DMS153 treated with DMSO at 0.1 percent for 48 hours (cell line): ENCODE results near the gene UAP1L1.
A peak's percentile ranks its signal among the peaks of the same experiment; 100 is the strongest.

Experiments
- DNase-seq: peaks from one replicate; lab custom pipeline; 2025; ENCODE audit not compliant: unreplicated experiment; lab: John Stamatoyannopoulos, UW

UAP1L1 gene

DNA sequence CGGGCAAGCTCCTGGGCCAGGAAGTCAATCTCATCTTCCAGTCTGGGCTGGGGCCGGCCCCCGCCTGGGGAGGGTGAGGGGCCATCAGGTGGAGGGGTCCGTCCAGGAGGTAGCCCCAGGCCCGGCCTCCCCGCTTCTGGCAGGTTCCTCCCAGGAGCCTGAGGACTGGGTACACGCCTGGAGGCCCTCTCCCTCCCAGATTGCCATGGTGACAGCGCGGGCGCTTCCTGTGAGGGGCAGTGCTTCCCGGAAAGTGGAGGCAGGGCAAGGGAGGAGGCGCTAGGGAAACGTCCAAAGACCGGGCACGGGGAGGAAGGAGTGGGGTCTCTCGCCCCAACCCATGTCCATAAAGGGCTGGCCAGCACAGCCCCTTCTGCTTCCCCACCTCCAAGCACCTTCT, 36.2 kb upstream of the UAP1L1 start:
- DNase-seq: no peak

GRCh38 chr9:137042751-137043727, 34.3 kb upstream of the UAP1L1 start:
- DNase-seq: no peak

DNA sequence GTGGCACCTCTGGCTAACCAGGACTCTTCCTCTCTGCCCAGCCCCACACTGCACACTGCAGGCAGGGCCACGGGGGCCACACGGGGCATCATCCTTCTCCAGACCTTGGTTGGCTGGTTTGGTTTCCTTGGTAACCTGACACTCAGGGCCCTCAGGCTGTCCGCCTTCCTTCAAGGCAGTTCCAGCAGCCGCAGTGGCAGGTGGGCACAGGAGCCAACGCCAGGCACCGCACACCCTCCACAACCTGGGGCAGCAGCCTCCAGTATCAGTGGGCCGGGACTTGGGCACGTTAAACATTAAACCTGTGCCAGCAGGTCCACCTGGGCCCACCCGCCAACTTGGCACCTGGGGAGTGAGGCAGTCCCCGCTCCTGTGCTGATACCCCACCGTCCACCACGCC, 33.3 kb upstream of the UAP1L1 start:
- DNase-seq: no peak

DNA sequence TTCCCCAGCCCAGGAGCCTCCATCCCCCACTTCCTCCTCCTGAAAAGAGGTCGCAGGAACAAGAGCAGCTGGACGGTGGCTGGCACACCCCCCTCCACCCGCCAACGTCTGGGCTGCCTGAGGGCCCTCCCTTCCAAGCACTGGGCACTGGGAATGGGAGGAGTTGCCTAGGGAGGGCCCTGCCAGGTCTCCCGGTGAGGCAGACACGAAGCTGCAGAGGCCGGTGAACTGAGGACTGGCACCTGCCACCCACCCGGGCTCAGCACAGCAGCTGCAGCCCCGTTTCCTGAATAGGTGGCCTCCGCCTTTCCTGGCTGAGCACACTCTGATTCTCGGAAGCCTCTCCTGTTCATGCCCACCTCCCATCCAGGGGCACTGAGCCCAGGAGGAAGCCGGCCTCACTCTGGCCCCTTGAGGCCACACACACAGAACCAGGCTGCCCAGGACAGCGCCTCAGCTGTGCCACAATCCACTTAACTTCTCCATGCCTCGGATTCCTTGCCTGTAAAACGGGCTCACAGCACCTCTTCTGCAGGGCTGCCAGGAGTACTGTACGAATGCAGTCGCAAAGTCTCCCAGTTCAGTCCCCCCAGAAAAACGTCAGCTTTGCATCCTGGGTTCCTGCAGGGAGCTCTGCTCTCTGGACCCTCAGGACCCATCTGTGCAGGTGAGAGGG, 32.7 kb upstream of the UAP1L1 start:
- peak; percentile 56 for DNase-seq

GRCh38 chr9:137045294-137046087, 31.8 kb upstream of the UAP1L1 start:
- DNase-seq: no peak

DNA sequence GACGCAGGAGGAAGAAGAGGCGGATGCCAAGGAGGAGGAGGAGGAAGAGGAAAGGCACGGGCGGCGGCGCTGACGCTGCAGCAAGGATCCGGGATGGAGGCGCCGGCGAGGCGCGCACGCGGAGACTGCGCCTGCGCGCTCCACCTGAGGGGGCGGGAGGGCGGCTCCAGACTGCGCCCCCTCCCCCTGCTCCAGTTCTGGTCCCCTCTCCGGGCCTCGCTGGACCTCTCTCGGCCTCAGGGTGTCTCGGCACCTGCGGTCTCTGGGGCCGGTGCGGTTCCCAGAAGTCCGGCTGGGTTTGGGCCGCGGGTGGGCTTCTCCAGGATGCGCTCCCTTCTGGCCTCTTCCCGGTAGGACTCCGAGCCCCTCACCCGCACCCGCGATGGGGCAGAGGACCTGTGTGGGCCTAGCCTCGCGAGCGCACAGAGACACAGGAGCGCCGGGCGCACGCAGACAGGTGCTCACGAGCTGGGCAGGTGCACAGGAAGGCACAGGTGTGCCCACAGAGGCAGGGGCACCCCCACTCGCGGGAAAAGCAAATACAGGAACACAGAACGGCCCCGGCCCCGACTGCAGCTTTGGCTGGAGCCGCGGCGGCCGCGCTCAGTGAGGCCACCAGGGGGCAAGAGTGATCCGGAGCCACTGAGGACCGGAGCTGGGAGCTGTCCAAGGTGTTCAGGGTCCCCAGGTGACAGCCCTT, 31.1 kb upstream of the UAP1L1 start, which contains the start of gene NPDC1:
TSS of gene NPDC1 (minus strand) at position 90 of the 700 bp plus-strand sequence. CDS start 188 bp downstream, outside the sequence.
- DNase-seq: peak; percentile 72

- DNase-seq: no peak
Observed at GRCh38 chr9:137048655-137049543, 28.4 kb upstream of the UAP1L1 start.

GRCh38 chr9:137049544-137050449, 27.5 kb upstream of the UAP1L1 start:
- no peak for DNase-seq

- DNase-seq: no peak
Observed at GRCh38 chr9:137050570-137050969, 26.7 kb upstream of the UAP1L1 start.

DNA sequence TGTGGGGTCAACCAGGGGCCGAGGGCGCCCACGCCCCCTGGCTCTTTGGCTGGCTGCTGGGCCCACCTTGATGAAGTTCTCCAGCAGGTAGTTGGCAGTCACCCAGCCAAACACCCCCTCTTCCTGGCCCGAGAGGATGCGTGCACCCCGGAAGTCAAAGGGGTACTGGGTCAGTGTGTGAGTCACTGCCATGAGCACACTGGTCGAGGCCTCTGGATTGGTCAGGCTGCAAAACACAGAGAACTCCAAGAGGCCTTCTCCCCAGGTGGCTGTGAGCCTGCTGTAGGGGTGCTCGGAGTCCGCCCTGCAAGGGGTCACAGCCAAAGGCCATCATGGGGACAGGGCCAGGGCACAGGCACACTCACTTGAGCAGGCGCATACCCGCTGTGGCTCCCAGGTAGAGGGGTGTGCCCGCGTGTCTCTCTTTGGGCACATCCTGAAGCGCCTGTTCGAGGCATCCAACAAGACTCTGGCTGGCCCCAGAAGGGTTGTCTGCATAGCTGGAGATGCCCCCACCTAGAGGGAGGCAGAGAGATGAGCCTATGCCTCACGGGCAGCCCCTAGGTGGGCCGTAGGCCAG, 26.1 kb upstream of the UAP1L1 start:
- DNase-seq: no peak

DNA sequence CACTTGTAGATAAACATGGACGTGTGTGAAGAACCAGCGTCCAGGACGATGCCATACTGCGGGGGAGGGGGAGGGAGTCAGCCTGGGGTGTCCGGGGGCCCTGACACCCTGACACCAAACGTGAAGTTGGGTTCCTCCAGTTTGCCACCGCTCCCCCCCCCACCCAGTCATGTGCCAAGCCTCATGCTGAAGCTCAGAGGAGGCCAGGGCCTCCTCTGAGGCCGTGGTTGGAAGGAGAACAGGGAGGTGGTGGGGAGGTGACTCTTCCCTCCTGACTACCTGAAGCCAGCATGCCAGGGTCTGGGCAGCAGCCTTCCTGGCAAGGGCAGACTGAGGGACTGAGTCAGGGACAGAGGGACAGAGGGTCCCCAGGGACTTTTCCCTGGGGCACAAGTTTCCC, 25.0 kb upstream of the UAP1L1 start:
- DNase-seq: no peak

GRCh38 chr9:137052998-137053943, 24.0 kb upstream of the UAP1L1 start:
- no peak for DNase-seq

- peak; percentile 44 for DNase-seq
Observed at GRCh38 chr9:137053944-137054931, 23.1 kb upstream of the UAP1L1 start, which contains the start of gene ENTPD2. Gene ENTPD2, minus strand, starts transcription at chr9:137054061. Its CDS starts 64 bp downstream, at chr9:137053997.

DNA sequence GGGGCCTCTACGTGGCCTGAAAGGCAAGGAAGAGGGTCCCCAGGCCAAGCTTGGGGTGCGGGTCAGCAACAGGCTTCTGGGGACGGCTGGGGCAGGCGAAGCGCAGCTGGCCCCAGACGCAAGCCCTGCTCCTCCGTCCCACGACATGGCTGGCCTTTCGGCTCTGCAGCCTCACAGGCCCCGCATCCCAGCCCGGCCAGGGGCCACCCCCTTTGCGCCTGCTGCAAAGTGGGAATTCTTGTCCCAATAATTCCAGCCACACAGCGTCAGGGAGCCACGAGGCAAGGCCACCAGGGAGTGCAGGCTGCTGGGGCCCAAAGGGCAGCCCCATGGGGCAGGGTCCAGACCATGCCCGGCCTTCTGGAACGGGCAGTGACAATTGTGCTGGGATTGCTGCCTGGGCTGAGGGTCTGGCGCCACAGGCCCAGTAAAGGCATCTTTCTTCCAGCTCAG, 22.4 kb upstream of the UAP1L1 start:
- no peak for DNase-seq
